ENCODE data around the gene CELF4. TPM values are rescaled to one million over a fixed set of nuclear protein-coding genes. Genes with fewer than 3 reads are reported as not detected.

The CELF4 gene
- total RNA-seq, 3 donors from 2014 or later = 1.0 TPM; not detected in 2

DNA sequence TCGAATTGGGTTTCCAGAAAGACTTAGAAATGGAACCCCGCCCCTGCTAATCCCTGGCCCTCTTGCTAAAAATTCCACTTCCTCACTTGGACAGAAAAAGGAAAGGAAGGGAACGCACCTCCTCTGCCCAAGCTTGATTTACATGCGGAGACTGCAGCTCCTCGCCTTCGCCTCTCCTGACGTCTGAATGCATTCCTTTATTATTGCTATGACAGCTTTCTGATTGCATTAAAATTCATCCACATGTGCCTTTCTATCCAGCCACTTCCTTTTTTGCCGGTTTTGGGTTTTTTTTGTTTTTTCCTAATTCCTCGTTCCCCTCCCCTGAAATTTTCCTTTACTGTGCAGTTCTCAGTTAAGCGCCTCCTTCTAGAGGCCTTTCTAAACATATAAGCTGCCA, 287.8 kb downstream of the CELF4 start:
- DNase-seq (ENCODE audit: low spot score in 2 of 2) = no peak
- intact Hi-C loops (cut with DNase I; ENCODE audit: low total_unique reads) = no loop called here

DNA sequence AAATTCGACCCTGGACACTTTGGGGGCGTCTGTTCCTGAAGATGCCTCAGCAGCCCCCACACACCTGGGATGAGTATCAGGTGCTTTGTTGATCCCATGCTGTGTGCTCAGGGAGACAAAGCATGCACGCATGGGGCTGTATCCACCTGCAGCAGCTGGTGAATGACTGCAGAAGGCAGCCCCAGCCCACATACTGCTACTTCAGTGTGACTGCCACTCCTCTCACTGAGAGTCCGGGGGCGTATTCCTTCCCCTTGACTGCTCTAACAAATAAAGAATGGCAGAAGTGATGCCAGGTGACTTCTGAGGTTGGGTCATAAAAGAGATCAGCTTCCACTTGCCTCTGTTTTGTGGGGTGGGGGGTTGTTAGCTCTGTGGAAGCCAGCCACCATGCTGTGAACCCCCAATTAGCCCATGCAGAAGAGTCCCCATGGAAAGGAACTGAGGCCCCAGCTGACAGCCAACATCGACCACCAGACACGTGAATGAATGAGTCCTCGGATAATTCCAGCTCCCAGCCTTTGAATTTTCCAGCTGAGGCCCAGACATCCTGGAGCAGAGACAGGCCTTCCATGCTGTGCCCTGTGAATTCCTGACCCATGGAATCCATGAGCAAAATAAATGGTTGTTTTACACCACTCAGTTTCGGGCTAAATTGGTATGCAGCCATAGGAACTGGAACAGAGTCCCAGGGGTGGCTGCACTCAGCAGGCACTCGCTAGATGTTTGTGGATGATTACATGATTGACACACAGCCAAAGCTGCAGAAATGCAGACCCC, 289.3 kb downstream of the CELF4 start:
- no peaks in the 10 kb centered on the region for H3K36me3 ChIP-seq
- peaks cover 0 to 9% of the 10 kb centered on the region in 2 donors for H3K9me3 ChIP-seq
- DNase-seq (ENCODE audit: low spot score in 2 of 2) = no peak
- no peak overlapping the region for H3K4me3 ChIP-seq
- intact Hi-C loops (cut with DNase I; ENCODE audit: low total_unique reads) = no loop called here
- TF ChIP-seq, protein P1, sequence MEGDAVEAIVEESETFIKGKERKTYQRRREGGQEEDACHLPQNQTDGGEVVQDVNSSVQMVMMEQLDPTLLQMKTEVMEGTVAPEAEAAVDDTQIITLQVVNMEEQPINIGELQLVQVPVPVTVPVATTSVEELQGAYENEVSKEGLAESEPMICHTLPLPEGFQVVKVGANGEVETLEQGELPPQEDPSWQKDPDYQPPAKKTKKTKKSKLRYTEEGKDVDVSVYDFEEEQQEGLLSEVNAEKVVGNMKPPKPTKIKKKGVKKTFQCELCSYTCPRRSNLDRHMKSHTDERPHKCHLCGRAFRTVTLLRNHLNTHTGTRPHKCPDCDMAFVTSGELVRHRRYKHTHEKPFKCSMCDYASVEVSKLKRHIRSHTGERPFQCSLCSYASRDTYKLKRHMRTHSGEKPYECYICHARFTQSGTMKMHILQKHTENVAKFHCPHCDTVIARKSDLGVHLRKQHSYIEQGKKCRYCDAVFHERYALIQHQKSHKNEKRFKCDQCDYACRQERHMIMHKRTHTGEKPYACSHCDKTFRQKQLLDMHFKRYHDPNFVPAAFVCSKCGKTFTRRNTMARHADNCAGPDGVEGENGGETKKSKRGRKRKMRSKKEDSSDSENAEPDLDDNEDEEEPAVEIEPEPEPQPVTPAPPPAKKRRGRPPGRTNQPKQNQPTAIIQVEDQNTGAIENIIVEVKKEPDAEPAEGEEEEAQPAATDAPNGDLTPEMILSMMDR (IDR thresholded peaks at IDR 0.05) = no peak
- TF ChIP-seq POLR2A (IDR thresholded peaks at IDR 0.05) (no peak), POLR2AphosphoS5 (IDR thresholded peaks at IDR 0.05) (no peak)
- no peaks in the 10 kb centered on the region for H3K4me1 ChIP-seq
- H3K27ac ChIP-seq = no peak overlapping the region
- H3K27me3 ChIP-seq = peaks cover 0 to 45% of the 10 kb centered on the region in 2 donors

More for the DNA sequence above, 287.8 kb downstream of the CELF4 start:
- Histone ChIP-seq H3K27me3 (peaks cover 0 to 40% of the 10 kb centered on the region in 2 donors), H3K4me1 (no peaks in the 10 kb centered on the region), H3K9me3 (peaks cover 0 to 9% of the 10 kb centered on the region in 2 donors), H3K36me3 (no peaks in the 10 kb centered on the region), H3K27ac (no peak overlapping the region), H3K4me3 (no peak overlapping the region)
- TF ChIP-seq, protein P1 (IDR thresholded peaks at IDR 0.05) = no peak
- TF ChIP-seq POLR2AphosphoS5 (IDR thresholded peaks at IDR 0.05) = no peak
- TF ChIP-seq POLR2A (IDR thresholded peaks at IDR 0.05) = no peak

DNA sequence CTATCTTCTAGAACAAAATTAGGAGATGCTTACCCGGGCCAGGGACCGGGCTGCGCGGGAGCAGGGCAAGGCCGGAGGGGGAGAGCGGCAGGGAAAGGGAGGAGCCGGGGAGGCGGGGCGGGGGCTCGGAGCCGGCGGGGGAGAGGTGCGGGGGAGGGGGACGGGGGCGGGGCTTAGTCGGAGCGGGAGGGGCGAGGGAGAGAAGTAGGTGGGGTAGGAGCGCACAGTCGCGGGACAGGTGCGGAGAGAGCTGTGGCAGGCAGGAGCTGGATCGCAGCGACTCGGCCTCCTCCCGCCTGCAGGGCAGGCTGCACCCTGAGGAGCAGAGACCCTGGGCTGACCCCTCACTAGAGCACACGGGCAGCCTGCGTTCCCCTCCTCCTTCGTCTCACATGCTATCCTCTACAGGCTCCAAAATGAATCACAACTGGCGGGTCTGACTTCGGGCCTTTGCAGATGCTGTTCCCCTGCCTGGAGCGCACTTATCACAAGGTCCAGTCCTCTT, 290.3 kb downstream of the CELF4 start:
- TF ChIP-seq, protein P1 (IDR thresholded peaks at IDR 0.05) = no peak
- TF ChIP-seq POLR2A (IDR thresholded peaks at IDR 0.05) = no peak
- TF ChIP-seq POLR2AphosphoS5 (IDR thresholded peaks at IDR 0.05) = no peak
- no peak overlapping the region for H3K27ac ChIP-seq
- no peak overlapping the region for H3K4me3 ChIP-seq
- intact Hi-C loops (cut with DNase I; ENCODE audit: low total_unique reads) = no loop called here
- no peaks in the 10 kb centered on the region for H3K4me1 ChIP-seq
- peaks cover 0 to 45% of the 10 kb centered on the region in 2 donors for H3K27me3 ChIP-seq
- peaks cover 0 to 9% of the 10 kb centered on the region in 2 donors for H3K9me3 ChIP-seq
- H3K36me3 ChIP-seq = no peaks in the 10 kb centered on the region
- no peak for DNase-seq (ENCODE audit: low spot score in 2 of 2)

DNA sequence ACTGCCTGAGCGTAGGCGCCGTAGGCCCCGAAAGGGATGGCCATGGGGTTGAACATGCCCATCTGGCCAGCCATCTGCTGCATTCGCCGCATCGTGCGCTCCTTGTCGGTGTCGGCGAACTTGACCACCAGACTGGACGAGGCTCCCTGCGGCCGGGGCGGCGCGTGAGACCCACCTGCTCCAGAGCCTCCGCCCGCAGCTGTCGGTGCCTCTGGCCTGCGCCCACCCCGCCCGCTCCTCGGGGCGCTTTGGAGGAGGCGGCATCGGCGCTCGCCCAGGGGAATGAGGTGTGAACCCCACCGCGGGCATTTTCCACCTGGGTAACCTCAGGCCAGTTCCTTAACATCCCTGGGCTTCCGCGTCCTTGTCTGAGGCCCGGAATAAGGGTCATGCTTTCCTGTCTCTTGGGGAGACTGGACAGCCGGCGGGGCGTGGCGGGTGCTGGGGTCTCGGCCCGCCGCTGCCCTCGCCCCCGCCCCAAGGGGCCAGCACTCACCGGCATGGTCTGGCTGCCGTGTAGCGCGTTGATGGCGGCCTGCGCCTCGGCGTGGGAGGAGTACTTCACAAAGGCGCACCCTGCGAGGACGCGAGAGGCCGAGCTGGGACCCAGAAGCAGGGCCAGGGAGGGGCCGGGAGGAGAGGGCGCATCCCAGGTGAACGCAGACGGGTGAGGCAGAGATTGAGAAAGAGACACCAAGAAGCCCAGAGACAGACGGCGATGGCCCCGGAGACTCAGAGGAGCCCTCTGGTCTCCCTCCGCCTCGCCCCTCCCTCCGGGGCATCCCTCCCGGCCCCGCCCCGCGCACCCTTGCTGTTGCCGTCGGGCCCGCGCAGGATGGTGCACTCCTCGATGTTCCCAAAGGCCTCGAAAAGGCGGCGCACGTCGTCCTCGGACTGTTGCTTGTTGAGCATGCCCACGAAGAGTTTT, 291.0 kb downstream of the CELF4 start:
- Histone ChIP-seq H3K36me3 (no peaks in the 10 kb centered on the region), H3K4me1 (no peaks in the 10 kb centered on the region), H3K4me3 (no peak overlapping the region), H3K27me3 (peaks cover 0 to 45% of the 10 kb centered on the region in 2 donors), H3K9me3 (peaks cover 0 to 9% of the 10 kb centered on the region in 2 donors), H3K27ac (no peak overlapping the region)
- TF ChIP-seq, protein P1 (IDR thresholded peaks at IDR 0.05) = no peak
- TF ChIP-seq POLR2AphosphoS5 (IDR thresholded peaks at IDR 0.05) (no peak), POLR2A (IDR thresholded peaks at IDR 0.05) (no peak)
- intact Hi-C loops (cut with DNase I; ENCODE audit: low total_unique reads) = no loop called here
- no peak for DNase-seq (ENCODE audit: low spot score in 2 of 2)

Data from breast epithelium (tissue), 4 donors.